ENCODE results near the gene DPY19L3.

- no peak for TF ChIP-seq CTCF (IDR thresholded peaks at IDR 0.05)
- no peak for TF ChIP-seq POLR2A (IDR thresholded peaks at IDR 0.05)
Measured at GRCh38 chr19:32392901-32393300, 12.7 kb upstream of the DPY19L3 start.

Data from thyroid gland (tissue), 4 donors.